RWPE1 (cell line): ENCODE results near the gene RBM10.
"Not testable (repeated sequence)": the region's sequence is repeated elsewhere in the genome, so short reads cannot be mapped to it uniquely, and the experiment has no call there.

Source experiments
- CTCF ChIA-PET: fragments of 350-600 bp; sonication (Branson Sonifier 250); formaldehyde crosslinking; extraction: SDS; loops from one replicate; lab custom pipeline; 2021; lab: Yijun Ruan, JAX
- POLR2A ChIA-PET: fragments of 400-600 bp; formaldehyde crosslinking; extraction: SDS; loops from one replicate; lab custom pipeline; 2020; ENCODE audit warnings: antibody characterized with exemption; ENCODE audit not compliant: low non-redundant PET; lab: Yijun Ruan, JAX
- DNase-seq: peaks from one replicate; pipeline ENCODE4 v3.0.0; 2012; ENCODE audit warnings: low spot score
- H3K27ac ChIP-seq: fragments of 450-650 bp; 2 replicates; pipeline ENCODE4 v1.5.1; 2017
- TF ChIP-seq, protein P1 (sequence below): fragments of 450-650 bp; conservative IDR thresholded peaks from 2 replicates; pipeline ENCODE4 v1.5.1; 2017; ENCODE audit warnings: low read depth, mild to moderate bottlenecking

The RBM10 gene

DNA sequence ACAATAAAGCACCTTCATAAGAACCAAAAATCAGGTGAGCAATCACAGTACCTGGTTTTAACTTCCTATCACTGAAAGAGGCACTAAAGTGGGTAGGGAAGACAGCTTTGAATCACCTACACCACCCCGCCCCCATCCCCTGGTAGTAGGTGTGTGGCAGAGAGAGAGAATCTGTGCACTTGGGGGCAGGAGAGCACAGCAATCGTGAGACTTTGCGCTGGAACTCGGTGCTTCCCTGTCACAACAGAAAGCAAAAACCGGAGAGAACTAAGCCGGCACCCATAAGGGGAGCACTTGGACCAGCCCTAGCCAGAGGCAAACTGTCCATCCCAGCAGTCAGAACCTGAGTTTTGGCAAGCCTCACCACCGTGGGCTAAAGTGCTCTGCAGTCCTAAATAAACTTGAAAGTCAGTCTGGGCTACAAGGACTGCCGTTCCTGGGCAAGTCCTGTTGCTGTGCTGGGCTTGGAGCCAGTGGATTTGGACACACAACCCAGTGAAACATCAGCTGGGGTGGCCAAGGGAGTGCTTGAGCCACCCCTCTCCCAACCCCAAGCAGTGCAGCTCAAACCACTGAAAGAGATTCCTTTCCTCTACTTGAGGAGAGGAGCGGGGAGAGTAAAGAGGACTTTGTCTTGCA, 32.6 kb upstream of the RBM10 start:
- no peak overlapping the region for H3K27ac ChIP-seq
- ChIA-PET POLR2A (no interaction called here), CTCF (no interaction called here)
- TF ChIP-seq, protein P1, sequence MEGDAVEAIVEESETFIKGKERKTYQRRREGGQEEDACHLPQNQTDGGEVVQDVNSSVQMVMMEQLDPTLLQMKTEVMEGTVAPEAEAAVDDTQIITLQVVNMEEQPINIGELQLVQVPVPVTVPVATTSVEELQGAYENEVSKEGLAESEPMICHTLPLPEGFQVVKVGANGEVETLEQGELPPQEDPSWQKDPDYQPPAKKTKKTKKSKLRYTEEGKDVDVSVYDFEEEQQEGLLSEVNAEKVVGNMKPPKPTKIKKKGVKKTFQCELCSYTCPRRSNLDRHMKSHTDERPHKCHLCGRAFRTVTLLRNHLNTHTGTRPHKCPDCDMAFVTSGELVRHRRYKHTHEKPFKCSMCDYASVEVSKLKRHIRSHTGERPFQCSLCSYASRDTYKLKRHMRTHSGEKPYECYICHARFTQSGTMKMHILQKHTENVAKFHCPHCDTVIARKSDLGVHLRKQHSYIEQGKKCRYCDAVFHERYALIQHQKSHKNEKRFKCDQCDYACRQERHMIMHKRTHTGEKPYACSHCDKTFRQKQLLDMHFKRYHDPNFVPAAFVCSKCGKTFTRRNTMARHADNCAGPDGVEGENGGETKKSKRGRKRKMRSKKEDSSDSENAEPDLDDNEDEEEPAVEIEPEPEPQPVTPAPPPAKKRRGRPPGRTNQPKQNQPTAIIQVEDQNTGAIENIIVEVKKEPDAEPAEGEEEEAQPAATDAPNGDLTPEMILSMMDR: no peak
- no peak for DNase-seq

GRCh38 chrX:47116551-47117110, 28.4 kb upstream of the RBM10 start:
- CTCF ChIA-PET, DNase-seq, POLR2A ChIA-PET, H3K27ac ChIP-seq: not testable (repeated sequence)

DNA sequence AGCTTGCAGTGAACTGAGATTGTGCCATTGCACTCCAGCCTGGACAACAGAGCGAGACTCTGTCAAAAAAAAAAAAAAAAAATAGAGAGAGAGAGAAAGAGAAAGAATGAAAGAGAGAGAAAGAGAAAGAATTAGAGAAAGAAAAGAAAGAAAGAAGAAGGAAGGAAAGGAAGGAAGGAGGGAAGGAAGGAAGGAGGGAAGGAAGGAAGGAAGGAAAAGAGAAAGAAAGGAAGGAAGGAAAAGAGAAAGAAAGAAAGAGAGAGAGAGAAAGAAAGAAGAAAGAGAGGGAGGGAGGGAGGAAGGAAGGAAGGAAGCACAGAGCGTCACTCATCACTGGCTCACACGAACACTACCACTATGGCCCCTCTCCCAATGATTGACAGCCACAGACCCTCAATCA, 20.6 kb upstream of the RBM10 start:
- not testable (repeated sequence) for H3K27ac ChIP-seq
- ChIA-PET POLR2A (interaction anchor here (0.5 to 0.7 kb wide), 2 partner anchors 30 to 356 kb away, joined by 3 to 4 read pairs; no protein-coding TSS in a partner anchor), CTCF (interaction anchor here (0.6 kb wide), 1 partner anchor 42 kb away, joined by 3 read pairs; no protein-coding TSS in a partner anchor)

GRCh38 chrX:47129157-47129898, 15.7 kb upstream of the RBM10 start:
- H3K27ac ChIP-seq: peak overlapping the region; percentile 86
- TF ChIP-seq, protein P1: no peak
- CTCF ChIA-PET: interaction anchor here (0.6 kb wide), 2 partner anchors 215 to 393 kb away, joined by 3 read pairs; no protein-coding TSS in a partner anchor
- POLR2A ChIA-PET: interaction anchor here (1.3 kb wide), 1 partner anchor 16 kb away, joined by 4 read pairs; the partner anchor contains the start of genes NDUFB11 and RBM10
- peak; percentile 95 for DNase-seq

More for the DNA sequence above, 20.6 kb upstream of the RBM10 start:
- not testable (repeated sequence) for DNase-seq

- TF ChIP-seq, protein P1: no peak
- no peak for DNase-seq
- H3K27ac ChIP-seq: peak overlapping the region; percentile 86
- ChIA-PET CTCF (interaction anchor here (0.6 kb wide), 3 partner anchors 215 to 524 kb away, joined by 3 to 4 read pairs (median 3); no protein-coding TSS in a partner anchor), POLR2A (interaction anchor here (0.5 to 1.3 kb wide), 2 partner anchors 15 to 65 kb away, joined by 3 to 4 read pairs; partner anchors contain the start of genes NDUFB11 and RBM10)
These were observed 15.1 kb upstream of the RBM10 start for GRCh38 chrX:47129899-47130358.

GRCh38 chrX:47133493-47133892, 11.5 kb upstream of the RBM10 start:
- ChIA-PET CTCF (no interaction called here), POLR2A (no interaction called here)
- TF ChIP-seq, protein P1: no peak
- no peak for DNase-seq
- H3K27ac ChIP-seq: no peak overlapping the region

DNA sequence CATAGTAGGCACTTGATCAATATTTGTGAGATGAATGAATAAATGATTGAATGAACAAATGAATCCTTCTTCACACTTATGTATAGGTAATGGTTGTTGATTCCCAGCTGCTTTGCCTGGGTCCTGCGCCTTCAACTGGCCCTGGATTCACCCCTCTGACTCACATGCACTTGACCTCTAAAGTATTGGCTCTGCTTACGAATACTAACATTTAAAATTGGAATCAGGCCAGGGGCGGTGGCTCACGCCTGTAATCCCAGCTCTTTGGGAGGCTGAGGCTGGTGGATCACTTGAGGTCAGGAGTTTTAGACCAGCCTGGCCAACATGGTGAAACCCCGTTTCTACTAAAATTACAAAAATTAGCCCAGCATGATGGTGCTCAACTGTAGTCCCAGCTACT, 9.4 kb upstream of the RBM10 start:
- H3K27ac ChIP-seq, POLR2A ChIA-PET, CTCF ChIA-PET: not testable (repeated sequence)
- peak; percentile 54 for DNase-seq
